ENCODE data around the gene LTB4R2. TPM values are rescaled to one million over a fixed set of nuclear protein-coding genes. Genes with fewer than 3 reads are reported as not detected.
A peak's percentile ranks its signal among the peaks of the same experiment; 100 is the strongest.

The LTB4R2 gene
- total and polyA plus RNA-seq, 2 experiments from 2014 or later, result 0.17 to 15.1 TPM

- H3K27me3 ChIP-seq, result no peaks in the 10 kb centered on the region
- no peak overlapping the region for H3K27ac ChIP-seq
- H3K4me3 ChIP-seq, result no peak overlapping the region
- H3K9me3 ChIP-seq (ENCODE audit: low read depth), result no peaks in the 10 kb centered on the region
- H3K36me3 ChIP-seq, result no peaks in the 10 kb centered on the region
- no peak for DNase-seq (ENCODE audit: low read depth in 1 of 2, low spot score in 1 of 2)
- no peaks in the 10 kb centered on the region for H3K4me1 ChIP-seq (ENCODE audit: low read depth)
- TF ChIP-seq, protein P1, sequence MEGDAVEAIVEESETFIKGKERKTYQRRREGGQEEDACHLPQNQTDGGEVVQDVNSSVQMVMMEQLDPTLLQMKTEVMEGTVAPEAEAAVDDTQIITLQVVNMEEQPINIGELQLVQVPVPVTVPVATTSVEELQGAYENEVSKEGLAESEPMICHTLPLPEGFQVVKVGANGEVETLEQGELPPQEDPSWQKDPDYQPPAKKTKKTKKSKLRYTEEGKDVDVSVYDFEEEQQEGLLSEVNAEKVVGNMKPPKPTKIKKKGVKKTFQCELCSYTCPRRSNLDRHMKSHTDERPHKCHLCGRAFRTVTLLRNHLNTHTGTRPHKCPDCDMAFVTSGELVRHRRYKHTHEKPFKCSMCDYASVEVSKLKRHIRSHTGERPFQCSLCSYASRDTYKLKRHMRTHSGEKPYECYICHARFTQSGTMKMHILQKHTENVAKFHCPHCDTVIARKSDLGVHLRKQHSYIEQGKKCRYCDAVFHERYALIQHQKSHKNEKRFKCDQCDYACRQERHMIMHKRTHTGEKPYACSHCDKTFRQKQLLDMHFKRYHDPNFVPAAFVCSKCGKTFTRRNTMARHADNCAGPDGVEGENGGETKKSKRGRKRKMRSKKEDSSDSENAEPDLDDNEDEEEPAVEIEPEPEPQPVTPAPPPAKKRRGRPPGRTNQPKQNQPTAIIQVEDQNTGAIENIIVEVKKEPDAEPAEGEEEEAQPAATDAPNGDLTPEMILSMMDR (IDR thresholded peaks at IDR 0.05; ENCODE audit: low read depth, low read length), result no peak
Observed at GRCh38 chr14:24269368-24269767, 40.6 kb upstream of the LTB4R2 start.

- no peaks in the 10 kb centered on the region for H3K36me3 ChIP-seq
- DNase-seq (ENCODE audit: low read depth in 1 of 2, low spot score in 1 of 2), result no peak
- H3K4me3 ChIP-seq, result no peak overlapping the region
- no peaks in the 10 kb centered on the region for H3K27me3 ChIP-seq
- no peak overlapping the region for H3K27ac ChIP-seq
- TF ChIP-seq, protein P1 (IDR thresholded peaks at IDR 0.05; ENCODE audit: low read depth, low read length), result no peak
- H3K4me1 ChIP-seq (ENCODE audit: low read depth), result no peaks in the 10 kb centered on the region
- H3K9me3 ChIP-seq (ENCODE audit: low read depth), result no peaks in the 10 kb centered on the region
Observed at GRCh38 chr14:24269910-24270536, 39.9 kb upstream of the LTB4R2 start.

GRCh38 chr14:24270537-24271133, 39.3 kb upstream of the LTB4R2 start:
- peak overlapping the region; percentile 77 for H3K4me3 ChIP-seq
- no peaks in the 10 kb centered on the region for H3K4me1 ChIP-seq (ENCODE audit: low read depth)
- TF ChIP-seq, protein P1 (IDR thresholded peaks at IDR 0.05; ENCODE audit: low read depth, low read length), result no peak
- H3K27me3 ChIP-seq, result no peaks in the 10 kb centered on the region
- no peaks in the 10 kb centered on the region for H3K9me3 ChIP-seq (ENCODE audit: low read depth)
- no peaks in the 10 kb centered on the region for H3K36me3 ChIP-seq
- peak overlapping the region; percentile 93 for H3K27ac ChIP-seq
- DNase-seq (ENCODE audit: low read depth in 1 of 2, low spot score in 1 of 2), result no peak

GRCh38 chr14:24271134-24271833, 38.7 kb upstream of the LTB4R2 start, which contains the start of gene RABGGTA:
Gene RABGGTA, minus strand, starts transcription at chr14:24271597. Its CDS starts 482 bp downstream, at chr14:24271115.
- peak; percentile 92 to 94 for DNase-seq (ENCODE audit: low read depth in 1 of 2, low spot score in 1 of 2)
- no peaks in the 10 kb centered on the region for H3K9me3 ChIP-seq (ENCODE audit: low read depth)
- TF ChIP-seq, protein P1 (IDR thresholded peaks at IDR 0.05; ENCODE audit: low read depth, low read length), result peak; percentile 67
- peak within 1 kb of the TSS; percentile 77 for H3K4me3 ChIP-seq
- H3K4me1 ChIP-seq (ENCODE audit: low read depth), result no peaks in the 10 kb centered on the region
- H3K27ac ChIP-seq, result peak within 1 kb of the TSS; percentile 93
- H3K36me3 ChIP-seq, result no peaks in the 10 kb centered on the region
- H3K27me3 ChIP-seq, result no peaks in the 10 kb centered on the region

- no peaks in the 10 kb centered on the region for H3K4me1 ChIP-seq (ENCODE audit: low read depth)
- H3K36me3 ChIP-seq, result no peaks in the 10 kb centered on the region
- H3K9me3 ChIP-seq (ENCODE audit: low read depth), result no peaks in the 10 kb centered on the region
- no peak for DNase-seq (ENCODE audit: low read depth in 1 of 2, low spot score in 1 of 2)
- no peaks in the 10 kb centered on the region for H3K27me3 ChIP-seq
- no peak overlapping the region for H3K27ac ChIP-seq
- TF ChIP-seq, protein P1 (IDR thresholded peaks at IDR 0.05; ENCODE audit: low read depth, low read length), result no peak
- H3K4me3 ChIP-seq, result peak overlapping the region; percentile 77
Observed at GRCh38 chr14:24271834-24272263, 38.1 kb upstream of the LTB4R2 start.
